NCI-H82 treated with DMSO at 0.1 percent for 48 hours (cell line): ENCODE results near the gene COX6A1.

Source experiments
- DNase-seq: peaks from one replicate; lab custom pipeline; 2025; ENCODE audit not compliant: unreplicated experiment; lab: John Stamatoyannopoulos, UW

The COX6A1 gene

DNA sequence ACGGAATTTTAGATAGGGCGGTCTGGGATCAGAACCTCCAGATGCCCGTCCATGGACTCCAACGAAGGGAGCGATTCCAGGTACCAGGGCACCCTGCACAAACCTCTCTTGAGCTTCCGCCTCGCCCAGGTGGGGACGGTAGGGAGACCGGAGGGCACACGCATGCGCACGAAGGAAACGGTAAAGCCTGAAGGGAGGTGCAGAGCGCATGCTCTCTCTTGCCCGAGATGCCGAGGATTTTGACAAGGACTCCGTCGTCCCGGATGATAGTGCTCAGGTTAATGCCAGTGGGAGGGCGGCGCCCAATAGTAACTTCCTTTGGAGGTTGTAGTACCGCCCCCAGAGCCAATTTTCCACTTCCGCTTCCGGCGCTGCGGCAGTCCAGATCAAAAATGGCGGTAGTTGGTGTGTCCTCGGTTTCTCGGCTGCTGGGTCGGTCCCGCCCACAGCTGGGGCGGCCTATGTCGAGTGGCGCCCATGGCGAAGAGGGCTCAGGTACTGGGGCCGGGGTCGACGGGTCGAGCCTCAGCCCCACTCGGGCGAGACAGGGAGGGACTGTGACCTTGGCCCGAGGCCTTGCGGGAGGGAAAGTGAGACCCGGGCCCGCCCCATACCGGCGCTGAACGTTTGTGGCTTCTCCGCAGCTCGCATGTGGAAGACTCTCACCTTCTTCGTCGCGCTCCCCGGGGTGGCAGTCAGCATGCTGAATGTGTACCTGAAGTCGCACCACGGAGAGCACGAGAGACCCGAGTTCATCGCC, at the start of gene COX6A1:
TSS of gene COX6A1 (plus strand) at position 379 of the 760 bp plus-strand sequence. CDS start at position 393, 14 bp downstream.
- DNase-seq, result peak; percentile 99

DNA sequence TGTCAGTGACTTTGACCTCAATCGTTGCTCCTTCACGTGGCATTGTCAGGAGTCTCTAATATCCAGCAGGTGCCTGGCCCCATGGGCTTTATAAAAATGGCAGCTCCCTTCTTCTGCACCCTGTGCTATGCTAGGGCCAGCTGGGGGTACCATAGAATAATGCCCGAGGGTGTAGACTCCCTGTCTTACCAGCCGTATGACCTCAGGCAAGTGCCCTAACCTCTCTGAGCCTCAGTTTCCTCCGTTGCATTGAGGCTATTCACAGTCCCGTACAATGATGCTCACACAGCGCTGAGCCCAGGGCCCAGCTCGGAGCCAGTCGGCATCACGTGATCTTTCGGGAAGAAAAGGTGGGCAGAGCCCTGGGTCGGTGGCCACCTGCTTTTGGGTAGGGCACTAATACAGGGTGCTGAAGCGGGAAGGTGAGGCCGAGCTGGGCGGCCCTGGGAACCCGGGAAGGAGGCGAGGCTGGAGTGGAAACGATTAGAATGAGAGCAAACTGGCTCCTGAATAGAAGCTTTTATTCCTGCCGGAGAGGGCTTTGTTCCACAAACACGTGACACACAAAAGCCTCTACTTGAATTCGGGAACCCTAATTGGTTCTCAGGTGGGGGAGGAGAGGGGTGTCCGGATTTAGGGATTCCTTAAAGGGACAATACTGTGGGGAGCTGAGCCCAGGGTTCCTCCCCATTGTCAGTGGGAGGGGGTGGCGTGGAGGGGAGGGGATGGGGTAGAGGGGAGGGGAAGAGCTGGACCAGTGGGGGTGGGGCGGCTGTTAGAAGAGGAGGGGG, 49.0 kb upstream of the COX6A1 start:
- DNase-seq, result no peak

DNA sequence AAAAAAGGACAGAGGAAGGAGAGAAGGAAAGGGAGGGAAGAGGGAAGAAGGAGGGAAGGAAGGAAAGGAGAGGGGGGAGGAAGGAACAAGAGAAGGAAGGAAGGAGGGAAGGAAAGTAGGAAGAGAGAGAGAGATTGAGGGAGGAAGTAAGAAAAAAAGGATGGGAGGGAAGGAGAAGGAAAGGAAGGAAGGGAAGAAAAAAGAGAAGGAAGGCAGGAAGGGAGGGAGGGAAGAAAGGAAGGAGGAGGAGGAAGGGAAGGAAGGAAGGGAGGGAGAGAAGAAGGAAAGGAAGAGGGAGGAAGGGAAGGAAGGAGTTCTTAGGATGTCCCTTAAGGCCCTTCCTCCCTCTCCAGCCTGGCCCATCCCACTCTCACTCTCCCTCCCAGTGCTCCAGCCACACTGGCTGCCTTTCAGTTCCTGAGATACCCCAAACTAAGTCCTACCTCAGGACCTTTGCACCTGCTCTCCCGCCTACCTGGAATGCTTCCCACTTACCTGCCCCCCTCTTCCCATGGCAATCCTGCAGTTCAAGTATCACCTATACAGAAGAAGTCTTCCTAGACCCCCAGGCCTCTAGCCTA, 47.3 kb upstream of the COX6A1 start:
- no peak for DNase-seq

DNA sequence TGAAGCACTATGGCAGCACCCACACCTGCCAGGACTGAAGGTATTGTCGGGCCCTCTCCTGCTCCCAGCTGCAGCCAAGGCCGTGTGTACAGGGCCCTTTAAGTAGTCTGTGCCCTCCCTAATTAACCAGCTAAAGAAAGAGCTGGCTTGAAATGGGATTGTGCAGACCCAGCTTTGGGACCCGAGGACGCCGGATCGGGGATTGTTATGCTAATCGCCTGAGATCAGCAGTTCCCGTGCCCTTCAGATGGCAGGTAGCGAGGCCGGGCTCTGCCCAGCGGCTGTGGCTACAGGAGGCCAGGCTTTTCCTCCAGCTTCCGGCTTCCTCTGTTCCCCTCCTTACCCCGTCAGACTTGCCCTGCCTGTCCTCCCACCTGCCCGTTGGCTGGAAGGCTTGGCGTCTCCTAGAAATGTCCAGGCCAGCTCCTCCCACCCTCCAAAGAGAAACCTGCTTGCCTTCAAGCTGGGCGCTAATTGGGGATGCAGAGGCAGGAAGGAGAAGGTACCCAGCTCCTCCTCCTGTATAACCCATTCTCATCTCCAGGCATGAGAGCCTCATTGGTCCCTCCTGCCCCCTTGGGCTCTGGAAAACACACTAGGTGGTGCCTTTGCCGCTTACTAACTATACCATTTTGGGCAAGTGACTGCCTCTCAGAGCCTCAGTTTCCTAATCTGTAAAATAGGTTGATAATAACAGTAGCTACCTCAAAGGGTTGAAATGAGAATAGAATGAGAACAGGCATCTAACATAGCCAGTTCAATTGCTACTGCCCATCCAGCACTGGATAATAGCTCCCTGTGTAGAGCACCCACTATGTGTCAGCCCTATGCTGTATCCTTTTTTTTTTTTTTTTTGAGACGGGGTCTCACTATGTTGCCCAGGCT, 43.2 kb upstream of the COX6A1 start:
- DNase-seq, result peak; percentile 47

DNA sequence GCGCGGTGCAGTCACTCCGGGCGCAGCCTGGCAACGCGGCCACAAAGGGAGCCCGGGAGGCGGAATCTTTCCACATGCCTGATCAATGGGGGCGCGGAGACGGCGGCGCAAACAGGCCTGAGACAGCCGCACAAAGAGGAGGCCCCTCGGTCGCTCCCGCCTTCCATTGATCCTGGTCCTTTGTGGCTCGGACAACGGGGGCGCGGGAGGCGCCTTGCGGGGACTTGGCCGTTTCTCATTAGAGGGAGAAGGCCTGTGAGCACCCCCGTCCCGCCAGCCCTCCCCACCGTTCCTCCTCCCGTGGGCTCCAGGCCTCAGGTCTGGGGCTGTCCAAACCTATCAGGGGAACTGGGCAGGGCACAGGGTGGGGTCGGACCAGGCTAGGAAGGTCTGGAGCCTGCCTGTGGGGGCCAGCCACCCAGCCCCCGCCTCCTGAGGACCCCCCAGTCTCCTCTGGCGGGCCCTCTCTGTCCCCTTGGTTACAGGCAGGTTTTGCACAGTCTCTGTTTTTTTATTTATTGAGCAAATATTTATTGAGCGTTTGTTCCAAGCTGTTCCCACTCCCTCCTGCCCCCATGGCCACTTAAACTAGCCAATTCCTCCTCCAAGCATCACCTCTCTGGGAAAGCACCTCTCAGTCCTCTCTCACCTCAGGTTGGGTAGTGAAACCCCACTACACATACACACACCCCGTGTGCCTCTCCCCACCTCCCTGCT, 39.9 kb upstream of the COX6A1 start:
- no peak for DNase-seq

DNA sequence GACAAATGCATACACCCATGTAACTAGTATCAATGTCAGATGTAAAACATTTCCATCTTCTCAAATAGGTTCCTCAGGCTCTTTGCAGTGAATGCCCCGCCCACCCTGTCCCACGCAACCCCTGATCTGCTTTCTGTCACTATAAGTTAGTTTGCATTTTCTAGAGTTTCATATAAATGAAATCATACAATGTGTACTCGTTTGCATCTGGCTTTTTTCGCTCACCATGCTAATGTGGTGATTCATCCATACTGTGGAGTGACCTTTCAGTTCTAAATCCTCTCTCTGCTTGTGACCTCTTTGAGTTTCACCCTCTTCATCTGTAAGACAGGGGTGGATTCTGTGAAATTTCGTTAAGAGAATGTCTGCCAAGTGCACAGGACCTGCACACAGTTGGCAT, 38.4 kb upstream of the COX6A1 start:
- no peak for DNase-seq

DNA sequence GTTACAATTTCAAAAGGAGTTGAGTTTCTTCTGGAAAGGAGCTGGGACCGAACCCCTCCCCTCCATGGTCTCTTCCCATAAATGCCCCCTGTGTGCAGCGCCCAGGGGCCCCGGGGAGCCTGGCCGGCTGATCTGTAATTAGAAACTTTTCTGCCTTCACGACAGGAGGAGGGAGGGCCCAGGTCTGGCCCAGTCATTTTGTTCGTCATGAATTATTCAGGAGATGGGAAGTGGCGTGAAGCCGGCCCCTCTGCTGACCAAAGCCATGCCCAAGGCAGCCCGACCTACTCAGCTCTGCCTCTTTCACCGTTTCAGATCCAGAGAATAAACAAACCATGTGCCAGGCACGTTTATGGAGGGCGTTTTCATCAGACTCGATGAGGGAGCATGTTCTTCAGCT, 35.7 kb upstream of the COX6A1 start:
- no peak for DNase-seq

DNA sequence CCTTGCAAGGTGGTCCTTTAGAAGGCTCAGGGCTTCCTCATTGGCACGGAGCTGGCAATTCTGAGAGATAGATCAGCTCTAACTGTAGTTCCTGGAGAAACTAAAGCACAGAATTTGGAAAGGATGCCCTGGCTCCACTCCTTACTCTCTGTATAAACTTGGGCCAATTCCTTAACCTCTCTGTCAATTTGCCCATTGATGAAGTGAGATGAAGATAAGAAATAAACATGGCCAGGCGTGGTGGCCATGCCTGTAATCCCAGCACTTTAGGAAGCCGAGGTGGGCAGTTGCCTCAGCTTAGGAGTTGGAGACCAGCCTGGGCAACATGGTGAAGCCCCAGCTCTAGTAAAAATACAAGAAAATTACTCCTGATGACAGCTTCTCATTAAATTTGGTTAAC, 34.0 kb upstream of the COX6A1 start:
- no peak for DNase-seq

DNA sequence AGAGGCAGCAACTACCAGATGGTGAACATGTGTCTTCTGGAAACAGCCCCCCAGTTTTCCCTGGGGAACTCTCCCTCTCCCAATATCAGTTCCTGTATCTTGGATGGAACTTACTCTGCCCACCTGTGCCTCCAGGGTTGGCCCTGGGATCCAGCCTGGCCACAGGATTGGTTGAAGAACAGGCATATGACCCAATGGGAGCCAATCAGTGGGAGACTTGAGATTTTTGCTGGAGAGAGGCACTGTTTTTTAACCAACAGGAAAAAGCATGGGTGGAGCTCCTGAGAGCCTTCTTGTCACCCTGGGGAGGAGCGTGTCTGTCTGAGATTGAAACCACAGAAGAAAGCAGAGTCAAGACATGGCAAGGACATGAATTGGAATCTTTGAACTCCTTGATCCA, 33.6 kb upstream of the COX6A1 start:
- no peak for DNase-seq

DNA sequence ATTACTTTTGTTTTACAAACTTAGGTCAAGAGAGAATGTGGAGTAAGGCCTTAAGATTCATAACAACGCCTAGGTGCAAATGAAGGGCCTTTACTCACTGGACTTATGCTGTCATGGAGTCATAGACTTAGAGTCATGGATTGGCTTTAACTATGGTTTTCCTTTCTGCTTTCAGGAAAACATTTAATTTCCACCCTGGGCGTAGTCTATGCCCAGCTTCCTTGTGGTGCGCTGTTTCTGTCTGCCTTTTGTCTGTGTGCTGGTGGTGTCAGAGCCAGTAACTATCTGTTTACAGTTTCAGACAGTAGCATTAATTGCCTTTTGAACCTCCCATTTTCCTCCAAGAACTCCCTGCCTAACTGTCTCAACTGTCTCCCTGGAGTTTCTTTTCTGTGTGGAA, 31.8 kb upstream of the COX6A1 start:
- DNase-seq, result no peak

DNA sequence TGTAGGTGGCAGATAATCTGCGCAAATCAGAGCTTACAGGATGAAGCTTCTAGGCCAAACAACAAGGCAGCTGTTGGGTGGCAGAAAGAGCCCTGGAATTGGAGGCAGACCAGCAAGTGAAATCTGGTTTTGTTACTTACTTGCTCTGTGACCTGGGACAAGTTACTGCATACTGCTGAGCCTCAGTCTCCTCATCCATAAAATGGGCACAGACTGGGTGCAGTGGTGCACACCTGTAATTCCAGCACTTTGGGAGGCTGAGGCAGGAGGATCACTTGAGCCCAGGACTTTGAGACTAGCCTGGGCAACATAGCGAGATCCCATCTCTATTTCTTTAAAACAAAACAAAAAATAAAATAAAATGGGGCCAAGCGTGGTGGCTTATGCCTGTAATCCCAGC, 31.4 kb upstream of the COX6A1 start:
- DNase-seq, result no peak

DNA sequence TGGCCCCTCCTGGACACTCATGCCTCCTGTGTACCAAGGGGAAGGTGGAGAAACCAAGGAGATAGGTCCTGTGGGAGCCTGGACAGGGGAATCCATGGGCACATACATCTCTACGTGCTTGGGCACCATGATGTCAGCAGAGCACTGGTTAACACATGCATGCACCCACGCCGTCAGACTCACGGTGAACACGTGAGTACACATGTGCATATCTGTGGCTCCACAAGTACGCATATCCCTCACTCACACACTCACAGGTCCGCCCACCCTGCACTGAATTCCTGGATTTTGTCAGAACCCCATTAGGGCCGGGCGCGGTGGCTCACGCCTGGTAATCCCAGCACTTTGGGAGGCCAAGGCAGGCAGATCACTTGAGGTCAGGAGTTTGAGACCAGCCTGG, 29.1 kb upstream of the COX6A1 start:
- DNase-seq, result no peak

DNA sequence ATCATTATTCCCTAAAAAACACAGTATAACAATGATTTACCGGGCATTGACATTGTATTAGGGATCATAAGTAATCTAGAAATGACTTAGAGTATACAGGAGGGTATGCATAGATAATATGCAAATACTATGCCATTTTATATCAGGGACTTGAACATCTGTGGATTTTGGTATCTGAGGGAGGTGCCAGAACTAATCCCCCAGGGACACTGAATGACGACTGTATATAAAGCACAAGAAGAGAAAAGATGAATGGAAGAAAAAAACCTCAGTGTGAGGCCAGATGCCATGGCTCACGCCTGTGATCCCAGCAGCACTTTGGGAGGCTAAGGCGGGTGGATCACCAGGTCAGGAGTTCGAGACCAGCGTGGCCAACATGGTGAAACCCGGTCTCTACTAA, 25.5 kb upstream of the COX6A1 start:
- no peak for DNase-seq

DNA sequence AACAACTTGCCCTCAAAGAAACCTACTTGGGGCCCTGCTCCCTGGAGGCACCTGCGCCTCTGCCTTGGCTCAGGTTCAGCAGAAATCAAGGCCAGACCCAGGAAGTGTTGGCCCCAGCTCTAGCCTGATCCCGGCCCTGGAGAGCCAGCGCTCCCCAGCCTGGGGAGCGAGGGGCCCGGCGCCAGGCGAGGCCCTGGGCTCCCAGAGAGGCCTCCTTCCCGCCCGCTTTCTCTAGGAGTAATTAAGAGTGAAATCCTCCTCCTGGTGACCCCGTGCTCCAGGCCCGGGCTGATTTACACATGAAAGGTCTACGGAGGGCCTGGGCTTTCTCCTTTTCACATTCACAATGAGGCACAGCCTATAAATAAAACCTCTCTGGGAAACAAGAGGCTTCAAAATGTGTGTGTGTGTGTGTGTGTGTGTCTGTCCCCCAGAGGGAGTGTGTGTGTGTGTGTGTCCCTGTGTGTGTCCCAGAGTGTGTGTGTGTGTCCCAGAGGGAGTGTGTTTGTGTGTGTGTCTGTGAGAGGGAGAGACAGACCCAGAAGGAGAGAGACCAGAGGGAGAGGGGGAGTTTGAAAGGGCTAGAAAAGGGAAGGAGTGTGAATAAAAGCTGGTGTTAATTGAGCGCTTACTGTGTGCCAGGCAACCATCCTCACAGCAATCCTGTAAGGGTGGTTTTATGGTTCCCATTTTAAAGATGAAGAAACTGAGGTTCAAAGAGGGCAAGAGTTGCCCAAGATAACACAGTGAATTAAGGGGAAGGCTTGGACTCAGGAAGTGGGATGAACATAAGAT, 23.8 kb upstream of the COX6A1 start:
- DNase-seq, result no peak

DNA sequence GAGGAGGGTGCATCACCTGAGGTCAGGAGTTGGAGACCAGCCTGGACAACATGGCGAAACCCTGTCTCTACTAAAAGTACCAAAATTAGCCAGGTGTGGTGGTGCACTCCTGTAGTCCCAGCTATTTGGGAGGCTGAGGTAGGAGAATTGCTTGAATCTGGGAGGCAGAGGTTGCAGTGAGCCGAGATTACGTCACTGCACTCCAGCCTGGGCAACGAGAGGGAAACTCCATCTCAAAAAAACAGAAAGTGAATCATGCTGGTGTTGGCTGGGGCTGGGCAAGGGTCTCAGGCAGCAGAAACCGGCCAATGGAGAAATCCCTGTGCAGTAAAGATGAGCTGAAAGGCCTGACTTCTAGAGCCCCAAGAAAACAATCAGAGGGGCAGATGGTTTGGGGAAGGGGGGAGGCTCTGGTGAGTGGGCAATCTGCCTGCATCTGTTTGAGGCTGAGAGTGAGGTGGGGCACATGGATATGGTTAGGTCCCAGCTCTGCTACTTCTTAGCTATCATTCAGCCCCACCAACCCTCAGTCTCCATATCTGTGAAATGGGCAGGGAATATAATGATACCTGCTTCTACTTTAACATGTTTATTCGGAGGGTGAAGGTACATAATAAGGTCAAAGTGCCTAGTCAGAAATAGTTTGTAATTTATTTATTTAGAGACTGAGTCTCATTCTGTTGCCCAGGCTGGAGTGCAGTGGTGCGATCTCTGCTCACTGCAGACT, 21.3 kb upstream of the COX6A1 start:
- peak; percentile 35 for DNase-seq

DNA sequence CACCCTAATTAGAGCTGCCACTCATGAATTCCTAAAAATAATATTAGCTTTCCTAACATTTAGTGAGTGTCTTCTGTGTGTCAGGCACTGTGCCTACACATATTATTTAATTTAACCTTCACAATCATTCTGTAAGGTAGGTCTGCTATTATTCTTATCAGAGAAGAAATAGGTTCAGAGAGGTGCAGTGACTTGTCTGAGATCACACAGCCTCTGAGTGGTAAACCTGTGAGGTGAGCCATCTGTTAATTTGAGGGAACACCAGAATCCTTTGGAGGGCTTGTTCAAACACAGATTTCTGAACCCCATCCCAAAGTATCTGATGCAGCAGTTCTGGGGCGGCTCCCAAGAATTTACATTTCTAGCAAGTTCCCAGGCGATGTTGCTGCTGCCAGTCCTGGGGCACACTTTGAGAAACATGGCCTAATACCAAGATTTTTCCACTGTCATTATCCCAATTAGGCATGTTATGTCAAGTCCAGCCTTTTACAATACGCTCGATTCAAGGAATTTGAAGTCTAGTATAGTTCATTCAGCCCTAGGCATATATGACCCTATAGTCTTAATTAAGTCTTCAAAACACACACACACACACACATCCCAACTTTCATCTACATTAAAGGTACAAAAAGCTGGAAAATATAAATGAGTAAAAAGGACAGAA, 19.9 kb upstream of the COX6A1 start:
- no peak for DNase-seq

DNA sequence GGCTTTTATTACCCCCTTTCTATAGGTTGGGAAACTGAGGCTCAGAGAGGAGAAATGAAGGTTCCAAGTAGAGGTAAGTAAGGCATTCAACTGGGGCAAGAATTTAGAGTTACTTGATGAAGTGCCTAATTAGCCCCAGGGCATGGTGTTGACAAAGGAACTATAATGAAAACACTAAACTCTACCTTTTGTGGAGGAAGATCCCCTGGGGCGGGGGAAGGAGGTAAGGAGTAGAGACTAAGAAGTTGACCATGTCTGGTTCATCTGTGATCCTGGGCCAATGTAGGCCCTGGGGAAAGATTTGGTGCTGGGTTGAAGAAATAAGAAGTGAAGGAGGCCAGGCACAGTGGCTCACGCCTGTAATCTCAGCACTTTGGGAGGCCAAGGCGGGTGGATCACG, 16.2 kb upstream of the COX6A1 start:
- DNase-seq, result no peak

DNA sequence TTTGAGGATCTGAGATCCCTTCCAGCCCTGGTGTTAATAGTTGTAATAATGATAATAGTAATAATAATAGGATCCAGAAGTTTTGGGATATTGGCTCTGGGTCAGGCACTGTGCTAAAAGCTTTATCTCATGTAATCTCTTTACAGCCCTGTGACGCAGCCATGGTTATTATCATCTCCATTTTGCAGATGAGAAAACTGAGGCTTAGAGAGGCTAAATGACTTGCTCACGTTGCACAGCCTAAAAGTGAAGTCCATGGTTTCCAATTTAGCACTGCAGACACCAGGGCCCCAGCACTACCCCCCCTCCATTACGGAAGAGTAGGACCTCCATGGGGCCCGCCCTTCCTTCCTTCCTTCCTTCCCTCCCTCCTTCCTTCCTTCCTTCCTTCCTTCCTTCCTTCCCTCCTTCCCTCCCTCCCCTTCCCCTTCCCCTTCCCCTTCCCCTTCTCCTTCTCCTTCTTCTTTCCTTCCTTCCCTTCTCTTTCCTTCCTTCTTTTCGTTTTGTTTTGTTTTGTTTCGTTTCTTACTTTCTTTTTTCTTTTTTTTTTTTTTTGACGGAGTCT, 14.9 kb upstream of the COX6A1 start:
- no peak for DNase-seq
